GM20000 (cell line): Measurements from ENCODE around the gene DIDO1.
"Not testable (repeated sequence)": the region's sequence is repeated elsewhere in the genome, so short reads cannot be mapped to it uniquely, and the experiment has no call there.

ENCODE experiments used
- DNase-seq: peaks from one replicate; pipeline ENCODE4 v3.0.0; 2012; ENCODE audit warnings: low spot score
- TF ChIP-seq, protein P1 (sequence below): IDR thresholded peaks from 2 replicates; pipeline ENCODE4 v1.5.1; 2012; ENCODE audit warnings: mild to moderate bottlenecking, control low read depth; ENCODE audit errors: extremely low read depth, missing control alignments

The DIDO1 gene

DNA sequence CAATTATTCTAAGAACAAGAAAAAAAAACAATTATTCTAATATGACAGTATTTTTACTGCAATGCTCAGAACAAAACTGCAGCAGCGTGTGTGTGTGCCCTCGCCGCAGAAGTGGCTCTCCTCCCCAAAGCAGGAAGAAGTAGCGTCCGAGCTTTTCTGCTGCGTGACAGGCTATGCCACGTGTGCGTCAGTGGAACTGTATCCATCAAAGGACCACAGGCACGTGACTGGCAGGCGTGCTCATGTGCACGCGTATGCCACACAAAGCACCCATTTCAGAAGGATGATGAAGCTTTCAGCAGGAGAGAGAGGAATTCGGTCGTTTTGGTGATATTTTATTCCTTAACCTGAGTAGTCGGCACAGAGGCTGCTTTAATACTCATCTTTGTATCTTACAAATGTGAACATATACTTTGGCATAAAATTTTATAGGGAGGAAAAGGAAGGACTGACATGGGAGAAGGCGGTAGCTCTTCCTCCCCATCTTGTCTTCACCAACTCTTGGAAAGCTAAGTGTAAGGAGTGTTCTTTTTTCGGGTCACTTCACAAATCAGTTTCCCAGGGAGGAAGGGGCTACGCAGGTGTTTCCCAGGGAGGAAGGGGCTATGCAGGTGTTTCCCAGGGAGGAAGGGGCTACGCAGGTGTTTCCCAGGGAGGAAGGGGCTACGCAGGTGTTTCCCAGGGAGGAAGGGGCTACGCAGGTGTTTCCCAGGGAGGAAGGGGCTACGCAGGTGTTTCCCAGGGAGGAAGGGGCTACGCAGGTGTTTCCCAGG, 68.1 kb downstream of the DIDO1 start:
- no peak for DNase-seq
- TF ChIP-seq, protein P1, sequence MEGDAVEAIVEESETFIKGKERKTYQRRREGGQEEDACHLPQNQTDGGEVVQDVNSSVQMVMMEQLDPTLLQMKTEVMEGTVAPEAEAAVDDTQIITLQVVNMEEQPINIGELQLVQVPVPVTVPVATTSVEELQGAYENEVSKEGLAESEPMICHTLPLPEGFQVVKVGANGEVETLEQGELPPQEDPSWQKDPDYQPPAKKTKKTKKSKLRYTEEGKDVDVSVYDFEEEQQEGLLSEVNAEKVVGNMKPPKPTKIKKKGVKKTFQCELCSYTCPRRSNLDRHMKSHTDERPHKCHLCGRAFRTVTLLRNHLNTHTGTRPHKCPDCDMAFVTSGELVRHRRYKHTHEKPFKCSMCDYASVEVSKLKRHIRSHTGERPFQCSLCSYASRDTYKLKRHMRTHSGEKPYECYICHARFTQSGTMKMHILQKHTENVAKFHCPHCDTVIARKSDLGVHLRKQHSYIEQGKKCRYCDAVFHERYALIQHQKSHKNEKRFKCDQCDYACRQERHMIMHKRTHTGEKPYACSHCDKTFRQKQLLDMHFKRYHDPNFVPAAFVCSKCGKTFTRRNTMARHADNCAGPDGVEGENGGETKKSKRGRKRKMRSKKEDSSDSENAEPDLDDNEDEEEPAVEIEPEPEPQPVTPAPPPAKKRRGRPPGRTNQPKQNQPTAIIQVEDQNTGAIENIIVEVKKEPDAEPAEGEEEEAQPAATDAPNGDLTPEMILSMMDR = no peak

DNA sequence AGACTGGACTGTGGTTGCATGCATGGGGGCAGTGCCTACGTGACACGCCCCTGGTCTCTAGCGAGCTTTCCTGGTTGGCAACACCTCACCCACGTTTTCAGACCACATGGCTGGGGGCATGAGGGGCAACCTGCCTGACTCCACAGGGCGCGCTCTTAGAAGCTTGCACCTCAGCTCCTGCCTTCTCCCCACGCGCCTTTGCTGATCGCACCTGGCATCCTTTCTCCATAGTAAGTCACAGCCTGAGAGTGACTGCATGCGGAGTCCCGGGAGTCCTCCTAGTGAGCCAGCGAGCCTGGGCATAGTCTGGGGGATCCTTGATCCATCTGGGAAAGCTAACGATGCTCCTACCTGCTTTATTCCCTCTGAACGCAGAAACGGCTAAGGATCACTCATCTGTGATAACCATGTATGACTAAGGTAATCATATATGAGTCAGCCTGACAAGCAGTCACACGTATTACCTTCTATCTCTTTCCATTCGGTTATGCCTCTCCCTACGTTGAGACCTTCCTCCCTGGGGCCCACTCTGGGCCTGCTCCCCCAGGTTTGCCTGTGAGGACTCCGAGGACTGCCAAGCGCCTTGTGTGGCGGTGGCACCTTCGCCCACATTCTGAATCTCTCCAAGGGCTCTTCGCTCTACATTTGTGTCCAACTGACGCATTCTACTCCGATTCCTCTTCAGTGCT, 69.2 kb downstream of the DIDO1 start:
- TF ChIP-seq, protein P1 = no peak
- DNase-seq = no peak

DNA sequence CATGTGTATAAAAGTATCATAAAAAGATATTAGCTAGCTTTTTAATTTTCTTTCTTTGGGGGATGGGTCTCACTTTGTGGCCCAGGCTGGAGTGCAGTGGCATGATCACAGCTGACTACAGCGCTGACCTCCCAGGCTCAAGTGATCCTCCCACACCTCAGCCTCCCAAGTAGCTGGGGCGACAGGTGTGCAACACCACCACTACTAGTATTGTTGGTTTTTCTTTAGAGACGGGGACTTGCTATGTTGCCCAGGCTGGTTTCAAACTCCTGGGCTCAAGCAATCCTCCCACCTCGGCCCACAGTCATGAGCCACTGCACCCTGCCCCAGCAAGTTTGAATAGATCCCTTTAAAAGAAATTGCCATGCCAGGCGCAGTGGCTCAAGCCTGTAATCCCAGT, 71.2 kb downstream of the DIDO1 start:
- TF ChIP-seq, protein P1 = no peak
- DNase-seq = no peak

DNA sequence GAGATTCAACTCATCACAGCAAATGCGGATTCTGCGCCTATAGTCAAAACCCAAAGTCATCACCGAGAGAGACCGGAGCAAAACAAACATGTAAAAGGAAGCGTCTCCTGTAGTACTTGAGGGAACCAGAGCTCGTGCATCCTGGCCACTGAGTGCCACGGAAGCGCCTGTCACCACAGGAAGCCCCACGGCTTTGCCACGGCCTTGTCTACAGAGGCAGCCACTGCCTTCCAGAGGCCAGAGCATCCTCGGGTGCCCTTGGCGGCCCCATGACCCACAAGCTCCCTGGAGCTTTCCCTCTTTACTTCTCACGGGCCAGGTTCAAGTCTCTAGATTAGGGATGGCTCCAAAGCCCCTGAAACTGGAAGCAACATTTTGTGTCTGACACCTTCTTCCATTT, 72.2 kb downstream of the DIDO1 start:
- DNase-seq = no peak
- TF ChIP-seq, protein P1 = no peak

DNA sequence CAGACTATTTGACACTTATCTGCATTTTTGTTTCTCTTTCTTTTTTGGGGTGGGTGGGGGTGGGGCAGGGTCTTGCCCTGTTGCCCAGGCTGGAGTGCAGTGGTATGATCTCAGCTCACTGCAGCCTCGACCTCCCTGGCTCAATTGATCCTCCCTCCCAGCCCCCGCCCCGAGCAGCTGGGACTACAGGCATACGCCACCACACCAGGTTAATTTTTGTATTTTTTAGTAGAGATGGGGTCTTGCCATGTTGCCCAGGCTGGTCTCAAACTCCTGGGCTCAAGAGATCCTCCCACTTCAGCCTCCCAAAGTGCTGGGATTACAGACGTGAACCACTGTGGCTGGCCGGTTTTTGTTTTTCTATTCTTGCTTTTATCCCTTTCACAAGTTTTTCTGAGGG, 73.0 kb downstream of the DIDO1 start:
- DNase-seq = not testable (repeated sequence)

DNA sequence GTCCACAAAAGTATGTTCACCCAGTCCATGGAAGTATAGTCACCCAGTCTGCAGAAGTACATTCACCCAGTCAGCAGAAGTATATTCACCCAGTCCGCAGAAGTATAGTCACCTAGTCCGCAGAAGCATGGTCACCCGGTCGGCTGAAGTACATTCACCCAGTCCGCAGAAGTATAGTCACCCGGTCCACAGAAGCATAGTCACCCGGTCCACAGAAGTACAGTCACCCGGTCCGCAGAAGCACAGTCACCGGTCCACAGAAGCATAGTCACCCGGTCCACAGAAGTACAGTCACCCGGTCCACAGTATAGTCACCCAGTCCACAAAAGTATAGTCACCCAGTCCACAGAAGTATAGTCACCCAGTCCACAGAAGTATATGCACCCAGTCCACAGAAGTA, 73.5 kb downstream of the DIDO1 start:
- TF ChIP-seq, protein P1 = no peak
- DNase-seq = no peak

DNA sequence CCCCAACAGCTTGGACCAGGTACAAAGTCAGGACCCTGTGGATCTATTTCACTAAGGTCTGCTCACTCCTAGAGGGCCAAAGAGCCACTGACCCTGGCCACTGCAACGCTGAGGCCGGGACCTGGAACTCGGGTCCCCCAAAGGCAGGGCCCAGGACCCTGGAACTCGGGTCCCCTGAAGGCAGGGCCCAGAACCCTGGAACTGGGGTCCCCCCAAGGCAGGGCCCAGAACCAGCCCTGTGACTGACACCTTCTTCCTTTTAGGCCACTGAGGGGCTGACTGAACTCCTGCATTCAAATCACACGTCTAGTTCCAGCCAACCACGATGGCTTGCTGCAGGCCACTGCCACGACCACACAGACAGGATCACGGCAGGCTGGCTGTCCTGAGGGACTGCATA, 74.1 kb downstream of the DIDO1 start:
- no peak for DNase-seq
- TF ChIP-seq, protein P1 = no peak
